H1 (cell line): ENCODE data around the gene LAMB1. TPM values are rescaled to one million over a fixed set of nuclear protein-coding genes. Genes with fewer than 3 reads are reported as not detected.

ENCODE experiments used
- BACH1 ChIP-seq: IDR thresholded peaks from 2 replicates; pipeline ENCODE4 v1.6.1; 2012; ENCODE audit warnings: low read length, improper control_type of control experiment
- BCL11A ChIP-seq, 2 experiments: IDR thresholded peaks; one replicate each; pipeline ENCODE4 v1.6.1; 2011; ENCODE audit warnings: low read depth in 2 of 2, low read length in 2 of 2, mild to moderate bottlenecking in 2 of 2
- BRCA1 ChIP-seq: IDR thresholded peaks from 2 replicates; pipeline ENCODE4 v1.6.1; 2012; ENCODE audit warnings: low read depth, low read length, improper control_type of control experiment
- CBX8 ChIP-seq: fragments of 300-800, 300-1000 bp; sonication (generic); IDR thresholded peaks from 2 replicates; pipeline ENCODE4 v1.7.1; 2016; ENCODE audit warnings: low read depth, low read length, borderline replicate concordance
- CHD2 ChIP-seq: IDR thresholded peaks from 2 replicates; pipeline ENCODE4 v1.6.1; 2012; ENCODE audit warnings: low read length, improper control_type of control experiment
- RAD21 ChIP-seq, 2 experiments: IDR thresholded peaks in 1 of 2; conservative IDR thresholded peaks in 1 of 2; 2 replicates each; pipeline ENCODE4 v1.6.1; 2011; ENCODE audit warnings: low read depth in 2 of 2, low read length in 2 of 2, improper control_type of control experiment in 1 of 2, inconsistent platforms in 1 of 2, mild to moderate bottlenecking in 1 of 2, moderate library complexity in 1 of 2
- SIRT6 ChIP-seq: IDR thresholded peaks from one replicate; pipeline ENCODE4 v1.7.1; 2012; ENCODE audit warnings: low read length, inconsistent platforms
- SIX5 ChIP-seq: IDR thresholded peaks from 2 replicates; pipeline ENCODE4 v1.6.1; 2011; ENCODE audit warnings: mild to moderate bottlenecking, low read depth, low read length
- SP4 ChIP-seq: IDR thresholded peaks from 2 replicates; pipeline ENCODE4 v1.6.1; 2012; ENCODE audit warnings: low read length, inconsistent platforms
- TCF12 ChIP-seq: IDR thresholded peaks from 2 replicates; pipeline ENCODE4 v1.6.1; 2011; ENCODE audit warnings: low read depth, mild to moderate bottlenecking, low read length
- polyA plus RNA-seq, 7 experiments: library from polyadenylated mRNA; depleted of rRNA in 3 of 7; stranded (reverse) in 5 of 7; unstranded in 2 of 7; fragments of >200 nt in 5 of 7; fragments of 200-250 nt in 2 of 7; gene quantifications; 1 replicate in 5 of 7; 2 replicates in 1 of 7; 4 replicates in 1 of 7; pipeline versions ENCODE4 v1.2.1 to v1.2.3, GENCODE V29; 2011 to 2013; ENCODE audit warnings: missing spikeins in 2 of 7, mixed read lengths in 2 of 7
- total RNA-seq: library from RNA; stranded (reverse); fragmentation: NEBNext Ultra II Directional; extraction: Animal tissue kit (Norgen Biotek cat#: 25700); gene quantifications from 2 replicates; pipeline ENCODE4 v1.2.1, GENCODE V29; 2021
- TF ChIP-seq, protein P1 (sequence below): fragments of 300-600 bp; sonication (generic); IDR thresholded peaks from 2 replicates; pipeline ENCODE4 v1.7.1; 2012; ENCODE audit warnings: low read length, moderate library complexity, mild to moderate bottlenecking, inconsistent platforms; ENCODE audit not compliant: insufficient replicate concordance
- TF ChIP-seq, protein P2 (sequence below): IDR thresholded peaks from 2 replicates; pipeline ENCODE4 v1.6.1; 2011; ENCODE audit warnings: low read length, improper control_type of control experiment

Gene LAMB1
- total and polyA plus RNA-seq, 2 of the 8 experiments (the other 6 are each of a cell fraction or from before 2014, with no cell fraction given) = 31.9 to 38.5 TPM

DNA sequence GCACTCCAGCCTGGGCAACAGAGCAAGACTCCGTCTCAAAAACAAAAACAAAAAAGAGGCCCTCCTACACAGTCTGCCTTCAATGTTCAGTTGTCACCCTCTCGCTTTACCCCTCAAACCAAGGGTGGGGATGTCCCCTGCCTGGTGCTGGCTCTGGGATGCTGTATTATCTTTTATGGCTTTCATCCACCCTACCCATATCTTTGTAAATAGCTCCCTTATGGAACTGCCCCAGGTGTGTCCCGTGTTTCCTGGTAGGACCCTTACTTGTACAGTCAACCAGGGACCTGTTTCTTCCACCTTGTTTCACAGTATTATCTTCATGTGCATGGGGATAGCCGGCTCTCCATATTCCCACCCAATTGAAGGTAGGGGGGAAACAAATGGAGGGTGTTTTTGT, 15.7 kb upstream of the LAMB1 start (continued):
- TF ChIP-seq, protein P1, sequence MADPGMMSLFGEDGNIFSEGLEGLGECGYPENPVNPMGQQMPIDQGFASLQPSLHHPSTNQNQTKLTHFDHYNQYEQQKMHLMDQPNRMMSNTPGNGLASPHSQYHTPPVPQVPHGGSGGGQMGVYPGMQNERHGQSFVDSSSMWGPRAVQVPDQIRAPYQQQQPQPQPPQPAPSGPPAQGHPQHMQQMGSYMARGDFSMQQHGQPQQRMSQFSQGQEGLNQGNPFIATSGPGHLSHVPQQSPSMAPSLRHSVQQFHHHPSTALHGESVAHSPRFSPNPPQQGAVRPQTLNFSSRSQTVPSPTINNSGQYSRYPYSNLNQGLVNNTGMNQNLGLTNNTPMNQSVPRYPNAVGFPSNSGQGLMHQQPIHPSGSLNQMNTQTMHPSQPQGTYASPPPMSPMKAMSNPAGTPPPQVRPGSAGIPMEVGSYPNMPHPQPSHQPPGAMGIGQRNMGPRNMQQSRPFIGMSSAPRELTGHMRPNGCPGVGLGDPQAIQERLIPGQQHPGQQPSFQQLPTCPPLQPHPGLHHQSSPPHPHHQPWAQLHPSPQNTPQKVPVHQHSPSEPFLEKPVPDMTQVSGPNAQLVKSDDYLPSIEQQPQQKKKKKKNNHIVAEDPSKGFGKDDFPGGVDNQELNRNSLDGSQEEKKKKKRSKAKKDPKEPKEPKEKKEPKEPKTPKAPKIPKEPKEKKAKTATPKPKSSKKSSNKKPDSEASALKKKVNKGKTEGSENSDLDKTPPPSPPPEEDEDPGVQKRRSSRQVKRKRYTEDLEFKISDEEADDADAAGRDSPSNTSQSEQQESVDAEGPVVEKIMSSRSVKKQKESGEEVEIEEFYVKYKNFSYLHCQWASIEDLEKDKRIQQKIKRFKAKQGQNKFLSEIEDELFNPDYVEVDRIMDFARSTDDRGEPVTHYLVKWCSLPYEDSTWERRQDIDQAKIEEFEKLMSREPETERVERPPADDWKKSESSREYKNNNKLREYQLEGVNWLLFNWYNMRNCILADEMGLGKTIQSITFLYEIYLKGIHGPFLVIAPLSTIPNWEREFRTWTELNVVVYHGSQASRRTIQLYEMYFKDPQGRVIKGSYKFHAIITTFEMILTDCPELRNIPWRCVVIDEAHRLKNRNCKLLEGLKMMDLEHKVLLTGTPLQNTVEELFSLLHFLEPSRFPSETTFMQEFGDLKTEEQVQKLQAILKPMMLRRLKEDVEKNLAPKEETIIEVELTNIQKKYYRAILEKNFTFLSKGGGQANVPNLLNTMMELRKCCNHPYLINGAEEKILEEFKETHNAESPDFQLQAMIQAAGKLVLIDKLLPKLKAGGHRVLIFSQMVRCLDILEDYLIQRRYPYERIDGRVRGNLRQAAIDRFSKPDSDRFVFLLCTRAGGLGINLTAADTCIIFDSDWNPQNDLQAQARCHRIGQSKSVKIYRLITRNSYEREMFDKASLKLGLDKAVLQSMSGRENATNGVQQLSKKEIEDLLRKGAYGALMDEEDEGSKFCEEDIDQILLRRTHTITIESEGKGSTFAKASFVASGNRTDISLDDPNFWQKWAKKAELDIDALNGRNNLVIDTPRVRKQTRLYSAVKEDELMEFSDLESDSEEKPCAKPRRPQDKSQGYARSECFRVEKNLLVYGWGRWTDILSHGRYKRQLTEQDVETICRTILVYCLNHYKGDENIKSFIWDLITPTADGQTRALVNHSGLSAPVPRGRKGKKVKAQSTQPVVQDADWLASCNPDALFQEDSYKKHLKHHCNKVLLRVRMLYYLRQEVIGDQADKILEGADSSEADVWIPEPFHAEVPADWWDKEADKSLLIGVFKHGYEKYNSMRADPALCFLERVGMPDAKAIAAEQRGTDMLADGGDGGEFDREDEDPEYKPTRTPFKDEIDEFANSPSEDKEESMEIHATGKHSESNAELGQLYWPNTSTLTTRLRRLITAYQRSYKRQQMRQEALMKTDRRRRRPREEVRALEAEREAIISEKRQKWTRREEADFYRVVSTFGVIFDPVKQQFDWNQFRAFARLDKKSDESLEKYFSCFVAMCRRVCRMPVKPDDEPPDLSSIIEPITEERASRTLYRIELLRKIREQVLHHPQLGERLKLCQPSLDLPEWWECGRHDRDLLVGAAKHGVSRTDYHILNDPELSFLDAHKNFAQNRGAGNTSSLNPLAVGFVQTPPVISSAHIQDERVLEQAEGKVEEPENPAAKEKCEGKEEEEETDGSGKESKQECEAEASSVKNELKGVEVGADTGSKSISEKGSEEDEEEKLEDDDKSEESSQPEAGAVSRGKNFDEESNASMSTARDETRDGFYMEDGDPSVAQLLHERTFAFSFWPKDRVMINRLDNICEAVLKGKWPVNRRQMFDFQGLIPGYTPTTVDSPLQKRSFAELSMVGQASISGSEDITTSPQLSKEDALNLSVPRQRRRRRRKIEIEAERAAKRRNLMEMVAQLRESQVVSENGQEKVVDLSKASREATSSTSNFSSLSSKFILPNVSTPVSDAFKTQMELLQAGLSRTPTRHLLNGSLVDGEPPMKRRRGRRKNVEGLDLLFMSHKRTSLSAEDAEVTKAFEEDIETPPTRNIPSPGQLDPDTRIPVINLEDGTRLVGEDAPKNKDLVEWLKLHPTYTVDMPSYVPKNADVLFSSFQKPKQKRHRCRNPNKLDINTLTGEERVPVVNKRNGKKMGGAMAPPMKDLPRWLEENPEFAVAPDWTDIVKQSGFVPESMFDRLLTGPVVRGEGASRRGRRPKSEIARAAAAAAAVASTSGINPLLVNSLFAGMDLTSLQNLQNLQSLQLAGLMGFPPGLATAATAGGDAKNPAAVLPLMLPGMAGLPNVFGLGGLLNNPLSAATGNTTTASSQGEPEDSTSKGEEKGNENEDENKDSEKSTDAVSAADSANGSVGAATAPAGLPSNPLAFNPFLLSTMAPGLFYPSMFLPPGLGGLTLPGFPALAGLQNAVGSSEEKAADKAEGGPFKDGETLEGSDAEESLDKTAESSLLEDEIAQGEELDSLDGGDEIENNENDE = no peak
- TF ChIP-seq CHD2 (no peak), BRCA1 (no peak), BCL11A (IDR thresholded peaks at IDR 0.05; ENCODE audit: low read depth in 2 of 2, low read length in 2 of 2) (no peak), RAD21 (IDR thresholded peaks at IDR 0.05 in 1 of 2, conservative IDR thresholded peaks at IDR 0.05 in 1 of 2; ENCODE audit: low read depth in 2 of 2, low read length in 2 of 2) (no peak), TCF12 (no peak), SP4 (no peak), CBX8 (no peak), SIX5 (no peak), BACH1 (no peak), SIRT6 (no peak)
- TF ChIP-seq, protein P2, sequence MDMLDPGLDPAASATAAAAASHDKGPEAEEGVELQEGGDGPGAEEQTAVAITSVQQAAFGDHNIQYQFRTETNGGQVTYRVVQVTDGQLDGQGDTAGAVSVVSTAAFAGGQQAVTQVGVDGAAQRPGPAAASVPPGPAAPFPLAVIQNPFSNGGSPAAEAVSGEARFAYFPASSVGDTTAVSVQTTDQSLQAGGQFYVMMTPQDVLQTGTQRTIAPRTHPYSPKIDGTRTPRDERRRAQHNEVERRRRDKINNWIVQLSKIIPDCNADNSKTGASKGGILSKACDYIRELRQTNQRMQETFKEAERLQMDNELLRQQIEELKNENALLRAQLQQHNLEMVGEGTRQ = no peak
